Right renal cortex interstitium (tissue), 3 donors: Measurements from ENCODE around the gene JAM2. TPM values are rescaled to one million over a fixed set of nuclear protein-coding genes. Genes with fewer than 3 reads are reported as not detected.
"Not testable (repeated sequence)": the region's sequence is repeated elsewhere in the genome, so short reads cannot be mapped to it uniquely, and the experiment has no call there.

ENCODE experiments used
- DNase-seq, 3 donors: peaks; one replicate each; pipeline ENCODE4 v3.0.0-alpha.2; 2013; ENCODE audit warnings: low read depth in 3 of 3, low spot score in 2 of 3
- polyA plus RNA-seq, 3 donors: library from polyadenylated mRNA; unstranded; fragments of 120-200 nt; gene quantifications; one replicate each; pipeline ENCODE4 v1.2.1, GENCODE V29; 2013; ENCODE audit not compliant: insufficient read length in 3 of 3

The JAM2 gene
- polyA plus RNA-seq, 3 donors, result 10.2 to 11.2 (median 10.5) TPM

DNA sequence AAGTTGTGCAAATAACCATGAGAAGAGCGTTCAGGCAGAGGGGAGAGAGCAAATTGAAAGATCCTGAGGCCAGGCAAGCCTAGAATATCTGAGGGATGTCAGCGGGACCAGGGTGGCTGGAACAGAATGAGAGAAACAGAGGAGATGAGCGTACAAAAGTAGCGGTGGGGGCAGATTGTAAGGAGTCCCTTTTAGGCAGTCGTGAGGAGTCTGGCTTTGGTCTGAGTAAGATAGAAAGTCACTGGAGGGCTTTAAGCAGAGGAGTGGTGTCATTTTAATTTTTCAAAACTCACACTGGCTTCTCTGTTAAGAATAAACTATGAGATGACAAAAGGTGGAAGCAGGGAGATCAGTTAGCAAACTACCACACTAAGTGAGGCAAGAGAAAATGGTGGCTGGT, 71.5 kb downstream of the JAM2 start:
- DNase-seq, result no peak

DNA sequence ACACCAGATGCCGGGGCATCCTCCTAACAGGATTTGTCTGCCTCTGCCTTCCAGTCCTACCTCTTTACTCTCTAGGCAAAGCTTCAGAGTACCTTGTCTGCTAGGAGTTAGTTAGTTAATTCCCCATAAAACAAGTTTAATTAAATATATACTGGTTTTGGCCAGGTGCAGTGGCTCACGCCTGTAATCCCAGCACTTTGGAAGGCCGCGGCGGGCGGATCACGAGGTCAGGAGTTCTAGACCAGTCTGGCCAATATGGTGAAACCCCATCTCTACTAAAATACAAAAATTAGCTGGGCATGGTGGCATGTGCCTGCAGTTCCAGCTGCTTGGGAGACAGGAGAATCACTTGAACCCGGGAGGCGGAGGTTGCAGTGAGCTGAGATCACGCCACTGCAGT, 75.0 kb downstream of the JAM2 start:
- not testable (repeated sequence) for DNase-seq

DNA sequence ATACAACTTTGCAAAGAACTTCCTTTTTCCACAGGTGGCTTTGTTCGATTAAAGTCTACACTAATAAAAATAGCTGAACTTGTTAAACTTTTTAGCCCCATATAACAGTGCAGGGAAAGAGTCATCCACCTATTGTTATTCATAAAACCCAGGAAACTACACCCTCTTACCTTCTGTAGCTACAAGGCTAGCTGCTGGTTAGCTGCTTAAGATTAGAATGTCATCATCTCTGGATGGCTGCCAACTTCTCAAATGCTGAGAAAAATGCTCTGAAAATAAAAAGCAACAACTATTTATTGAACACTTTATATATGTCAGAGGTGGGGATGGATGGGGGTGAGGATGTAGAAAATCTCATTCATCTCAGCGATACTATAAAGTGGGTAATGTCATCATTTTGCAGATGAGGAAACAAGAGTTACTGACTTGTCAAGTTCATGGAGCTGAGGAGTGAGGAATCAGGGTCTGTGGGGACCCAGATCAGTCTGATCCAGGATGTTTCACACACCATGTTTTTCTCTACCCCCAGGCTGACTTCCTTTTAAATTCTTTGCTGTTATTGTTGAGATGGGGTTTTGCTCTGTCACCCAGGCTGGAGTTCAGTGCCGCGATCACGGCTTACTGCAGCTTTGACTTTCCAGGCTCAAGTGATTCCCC, 78.6 kb downstream of the JAM2 start:
- DNase-seq, result no peak

DNA sequence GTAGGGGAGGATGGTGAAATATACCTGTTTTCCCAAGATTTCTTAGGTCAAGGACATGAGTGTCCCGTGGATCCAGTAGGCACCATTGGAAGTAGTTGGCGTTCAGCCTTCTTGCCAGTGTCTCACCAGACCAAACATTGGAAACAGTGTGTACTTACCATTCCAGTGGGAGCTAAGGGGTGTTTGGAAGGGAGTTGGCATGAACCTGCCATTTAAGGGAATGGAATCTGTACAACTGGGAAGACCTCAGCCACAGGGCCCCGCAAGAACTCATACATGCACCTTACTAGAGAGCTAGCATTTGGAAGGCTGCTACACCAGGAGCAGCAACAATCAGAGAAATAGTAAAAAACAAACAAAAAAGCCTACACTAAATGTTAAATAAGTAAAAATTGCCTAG, 82.9 kb downstream of the JAM2 start:
- no peak for DNase-seq

DNA sequence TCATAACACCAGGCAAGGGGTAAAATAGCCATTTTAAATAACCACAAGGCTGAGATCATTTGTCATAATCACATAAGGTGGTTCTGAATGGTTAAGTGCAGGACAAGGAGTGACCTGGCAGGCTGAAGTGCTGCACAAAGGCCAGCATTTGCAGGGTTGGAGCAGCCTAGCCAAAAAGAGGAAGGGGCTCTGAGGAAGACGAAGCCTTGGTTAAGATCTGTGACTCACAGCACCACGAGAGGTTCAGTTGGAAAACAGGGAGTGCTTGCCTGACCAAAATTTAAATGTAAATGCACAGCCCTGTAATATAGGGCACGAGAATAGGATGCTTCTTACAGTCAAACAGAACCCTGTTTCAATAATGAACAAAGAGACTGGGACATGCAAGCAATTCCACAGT, 83.6 kb downstream of the JAM2 start:
- DNase-seq, result no peak

DNA sequence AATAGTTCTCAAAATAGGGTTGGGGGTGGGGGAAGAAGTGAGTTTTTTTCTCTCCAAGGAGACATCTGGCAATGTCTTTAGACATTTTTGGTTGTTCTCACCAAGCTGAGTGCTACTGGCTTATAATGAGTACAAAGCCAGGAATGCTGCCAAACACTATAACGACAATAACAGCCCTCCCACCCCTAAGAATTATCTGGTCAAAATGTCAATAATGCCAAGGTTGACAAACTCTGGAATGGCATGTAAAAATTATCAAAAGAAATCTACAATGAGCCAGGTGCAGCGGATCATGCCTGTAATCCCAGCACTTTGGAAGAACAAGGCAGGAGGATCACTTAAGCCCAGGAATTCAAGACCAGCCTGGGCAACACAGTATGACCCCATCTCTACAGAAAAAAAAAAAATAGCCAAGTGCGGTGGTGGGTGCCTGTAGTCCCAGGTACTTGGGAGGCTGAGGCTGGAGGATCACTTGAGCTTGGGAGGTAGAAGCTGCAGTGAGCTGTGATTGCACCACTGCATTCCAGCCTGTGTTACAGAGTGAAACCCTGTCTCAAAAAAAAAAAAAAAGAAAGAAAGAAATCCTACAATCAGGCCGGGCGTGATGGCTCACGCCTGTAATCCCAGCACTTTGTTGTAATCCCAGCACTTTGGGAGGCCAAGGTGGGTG, 93.2 kb downstream of the JAM2 start:
- no peak for DNase-seq

DNA sequence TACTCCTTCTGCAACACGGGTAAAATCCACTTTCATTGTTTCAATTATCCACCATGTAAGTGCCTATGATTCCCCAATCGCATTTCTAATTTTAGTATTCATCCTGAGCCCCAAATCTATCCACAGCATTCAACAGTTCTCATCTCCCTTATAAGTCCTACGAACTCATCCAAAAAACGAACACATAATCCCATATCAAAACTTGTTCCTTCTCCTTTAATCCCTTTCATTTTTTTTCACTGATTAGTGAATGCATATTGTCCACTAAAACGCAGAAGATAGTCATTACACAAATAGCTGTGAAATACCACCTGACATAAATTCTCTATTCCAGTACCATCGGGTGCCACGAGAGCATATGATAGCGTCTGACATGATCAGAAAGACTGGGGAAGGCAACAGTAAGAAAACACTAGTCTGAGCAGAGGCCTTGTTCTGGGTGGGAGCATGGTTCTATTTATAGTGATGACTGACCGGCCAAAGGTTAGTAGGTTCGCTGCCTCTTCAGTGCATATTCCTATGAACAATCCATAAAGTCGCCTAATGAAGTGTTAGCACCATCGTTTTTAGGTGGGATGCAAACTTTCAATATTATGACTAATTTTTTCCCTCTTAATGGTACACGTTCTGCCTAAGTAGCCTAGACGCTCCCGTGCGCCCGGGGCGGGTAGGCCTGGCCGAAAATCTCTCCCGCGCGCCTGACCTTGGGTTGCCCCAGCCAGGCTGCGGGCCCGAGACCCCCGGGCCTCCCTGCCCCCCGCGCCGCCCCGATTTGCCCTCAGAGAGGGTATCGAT, 95.0 kb downstream of the JAM2 start:
- peak; percentile 2 to 12 (median 4) for DNase-seq

DNA sequence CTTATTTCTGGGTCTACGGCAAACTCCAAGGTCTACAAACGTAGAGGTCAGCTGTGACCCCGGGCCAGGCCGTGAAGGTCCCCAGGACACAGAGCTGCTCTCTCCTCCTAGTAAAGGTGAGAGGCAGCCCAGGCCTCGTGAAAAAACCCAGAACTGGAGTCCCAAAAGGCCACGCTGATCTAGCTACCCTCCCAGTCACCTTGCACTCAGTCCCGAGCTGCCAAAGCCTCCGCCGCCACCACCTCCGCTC, 95.5 kb downstream of the JAM2 start:
- DNase-seq, result no peak

DNA sequence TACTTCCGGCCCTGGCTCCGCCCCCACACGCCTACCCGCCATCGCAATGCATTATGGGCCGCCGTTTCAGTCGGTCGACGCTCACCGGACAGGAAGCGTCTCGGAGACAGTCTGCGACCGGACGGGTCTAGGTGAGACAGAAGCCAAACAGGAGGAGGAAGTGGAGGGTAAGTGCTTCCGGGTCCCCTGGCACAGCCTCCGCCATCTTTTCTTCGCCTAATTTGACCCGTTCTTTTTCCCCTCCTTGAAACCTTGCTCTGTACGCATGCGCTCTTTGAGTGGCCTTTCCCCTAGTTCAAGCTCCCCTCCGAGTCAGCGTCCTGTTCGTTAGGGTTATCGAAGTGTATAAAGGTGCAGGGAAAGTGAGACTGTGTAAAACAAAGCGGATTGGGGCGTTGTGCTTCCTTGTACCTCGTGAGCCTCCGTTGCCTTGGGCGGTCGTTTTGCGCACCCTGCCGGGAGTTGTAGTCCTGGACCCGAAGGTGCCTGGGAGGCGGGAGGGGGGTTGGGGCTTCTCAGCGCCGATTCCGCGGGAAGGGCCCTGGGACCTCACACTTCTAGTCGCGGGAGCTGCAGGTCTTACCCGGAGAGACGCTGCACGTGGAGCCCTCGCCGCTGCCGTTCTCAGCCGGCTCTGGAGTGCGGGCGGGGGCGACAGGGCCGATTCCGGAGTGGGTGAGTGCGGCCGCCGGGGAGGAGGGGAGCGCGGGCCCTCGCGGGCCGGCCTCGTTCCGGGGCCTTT, 96.0 kb downstream of the JAM2 start, which contains the start of the genes ATP5PF and GABPA:
Gene ATP5PF (minus strand): TSS at position 1 of the 742 bp plus-strand sequence. CDS start 5,110 bp downstream, outside the sequence.
Gene GABPA (plus strand): TSS at position 69 of the 742 bp plus-strand sequence. CDS start 6,627 bp downstream, outside the sequence.
- DNase-seq, result peak; percentile 96 to 98 (median 97)

DNA sequence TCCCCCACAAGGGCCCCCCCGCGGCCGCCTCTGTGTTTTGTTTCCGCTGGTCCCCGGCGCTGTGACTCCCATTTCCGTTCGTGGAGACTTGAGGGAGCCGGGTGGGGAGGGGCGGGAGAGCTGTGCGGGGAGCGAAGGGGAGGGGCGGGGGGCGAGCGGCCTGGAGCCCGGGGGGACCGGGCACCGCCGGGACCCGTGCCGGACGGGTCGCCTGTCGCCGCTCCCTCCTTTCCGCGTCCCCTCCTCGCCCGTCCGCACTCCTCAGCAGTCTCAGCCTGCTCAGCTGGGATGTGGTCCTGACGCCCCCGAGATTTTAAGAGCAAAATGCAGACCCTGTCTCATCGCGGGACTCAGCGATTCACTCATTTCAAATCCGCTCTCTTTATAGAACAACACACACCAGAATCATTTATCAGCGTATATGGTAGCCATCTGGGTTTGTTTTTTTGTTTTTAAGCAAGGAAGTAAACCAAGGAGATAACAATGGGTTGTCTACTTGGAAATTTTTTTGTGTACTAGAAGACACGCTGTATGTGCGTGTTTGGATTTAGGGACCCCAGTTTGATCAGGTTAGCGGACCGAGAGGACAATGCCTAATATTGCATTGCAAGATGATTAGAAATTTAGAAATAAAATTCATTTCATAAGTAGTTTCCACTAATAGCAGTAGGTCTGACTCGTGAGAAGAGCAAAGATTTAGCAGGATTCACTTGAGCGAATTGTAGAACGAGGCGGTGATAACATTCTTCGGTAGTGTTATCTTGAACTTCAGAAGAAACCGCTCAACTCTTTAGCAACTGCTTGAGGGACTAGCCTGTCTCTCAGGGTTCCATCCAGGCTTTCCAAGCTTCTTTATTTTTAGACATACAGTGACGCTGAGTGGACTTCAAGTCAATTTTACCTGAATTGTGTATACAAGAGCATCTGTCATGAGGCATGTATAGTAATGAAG, 96.9 kb downstream of the JAM2 start:
- DNase-seq, result peak; percentile 29 to 81 (median 66)

DNA sequence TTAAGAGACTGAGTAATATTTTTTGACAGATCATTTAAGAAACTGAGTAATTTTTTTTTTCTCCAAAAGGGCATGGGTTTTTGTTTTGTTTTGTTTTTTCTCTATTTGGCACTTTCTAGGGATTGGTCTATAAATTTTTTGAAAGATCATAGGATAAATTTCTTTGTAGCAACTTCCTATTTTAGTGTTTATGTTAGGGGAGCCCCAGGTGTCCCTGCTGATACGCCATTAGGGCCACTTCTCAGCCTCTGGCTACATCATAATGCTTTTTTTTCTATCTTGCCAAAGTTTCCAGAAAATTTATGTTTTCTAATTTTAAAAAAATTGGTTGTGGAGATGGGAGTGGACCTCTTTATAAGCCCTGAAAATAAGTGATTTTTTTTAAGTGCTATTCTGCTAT, 98.4 kb downstream of the JAM2 start:
- no peak for DNase-seq

DNA sequence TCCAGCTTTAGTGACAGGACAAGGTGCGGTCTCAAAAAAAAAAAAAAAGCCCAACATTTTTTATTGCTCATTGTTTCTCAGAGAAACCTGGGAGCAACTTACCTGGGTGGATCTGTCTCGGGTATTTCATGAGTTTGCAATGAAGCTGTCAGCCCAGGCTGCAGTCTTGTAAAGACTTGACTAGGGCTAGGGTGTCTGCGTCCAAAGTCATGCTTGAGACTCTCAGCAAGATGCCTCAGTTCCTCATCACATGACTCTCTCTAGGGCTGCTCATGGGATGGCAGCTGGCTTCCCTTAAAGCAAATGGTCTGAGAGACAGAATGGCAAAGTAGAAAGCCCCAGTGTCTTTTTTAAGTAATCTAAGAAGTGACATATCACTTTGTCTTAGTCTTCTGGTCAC, 103.8 kb downstream of the JAM2 start:
- no peak for DNase-seq

DNA sequence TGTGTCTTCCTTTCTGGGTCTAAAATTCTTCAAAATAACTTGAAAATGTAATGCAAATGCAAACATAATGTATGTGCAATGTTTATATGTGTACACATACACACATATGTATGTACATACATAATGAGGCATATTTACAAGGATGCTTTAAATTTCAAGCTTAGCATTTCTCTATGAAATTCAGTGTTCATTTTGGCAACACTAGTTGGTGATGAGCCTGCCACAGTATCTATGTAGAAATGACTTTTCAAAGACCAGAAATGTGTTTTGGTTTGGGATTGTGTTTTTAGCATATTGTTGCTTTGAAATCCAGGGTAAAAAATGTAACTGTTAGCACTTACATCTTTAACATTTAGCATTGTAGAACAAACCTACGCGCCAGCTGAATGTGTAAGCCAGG, 105.8 kb downstream of the JAM2 start:
- DNase-seq, result no peak

DNA sequence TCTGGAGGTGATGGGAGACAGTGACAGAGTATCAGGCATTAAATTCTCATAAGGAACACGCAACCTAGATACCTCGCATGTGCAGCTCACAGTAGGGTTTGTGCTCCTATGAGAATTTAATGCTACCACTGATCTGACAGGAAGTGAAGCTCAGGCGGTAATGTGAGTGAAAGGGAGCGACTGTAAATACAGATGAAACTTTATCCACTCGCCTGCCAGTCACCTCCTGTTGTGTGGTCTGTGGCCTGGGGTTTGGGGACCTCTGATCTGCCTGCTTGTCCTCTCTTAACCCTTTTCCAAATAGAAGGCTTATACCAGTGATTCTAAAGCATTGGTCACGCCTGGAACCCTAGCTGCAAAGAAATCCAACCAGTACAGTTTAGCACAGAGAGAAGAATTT, 111.0 kb downstream of the JAM2 start:
- no peak for DNase-seq

DNA sequence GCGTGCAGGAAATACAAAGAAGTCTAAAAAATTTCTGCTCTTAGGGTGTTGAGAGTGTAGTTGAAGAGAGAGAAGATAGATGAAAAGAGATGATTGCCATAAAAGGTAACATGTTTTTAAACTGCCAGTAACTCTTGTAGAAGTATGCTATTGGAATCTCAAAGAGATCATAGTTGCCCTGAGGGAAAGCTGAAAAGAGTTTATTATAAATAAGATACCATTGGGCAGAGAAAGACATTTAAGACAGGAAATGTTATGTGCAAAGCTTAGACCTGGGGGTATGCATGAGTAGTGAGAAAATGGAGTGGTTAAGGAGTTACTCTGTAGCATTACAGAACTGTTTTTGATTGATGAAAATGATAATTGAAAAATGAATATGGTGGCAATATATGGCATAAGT, 113.4 kb downstream of the JAM2 start:
- no peak for DNase-seq

DNA sequence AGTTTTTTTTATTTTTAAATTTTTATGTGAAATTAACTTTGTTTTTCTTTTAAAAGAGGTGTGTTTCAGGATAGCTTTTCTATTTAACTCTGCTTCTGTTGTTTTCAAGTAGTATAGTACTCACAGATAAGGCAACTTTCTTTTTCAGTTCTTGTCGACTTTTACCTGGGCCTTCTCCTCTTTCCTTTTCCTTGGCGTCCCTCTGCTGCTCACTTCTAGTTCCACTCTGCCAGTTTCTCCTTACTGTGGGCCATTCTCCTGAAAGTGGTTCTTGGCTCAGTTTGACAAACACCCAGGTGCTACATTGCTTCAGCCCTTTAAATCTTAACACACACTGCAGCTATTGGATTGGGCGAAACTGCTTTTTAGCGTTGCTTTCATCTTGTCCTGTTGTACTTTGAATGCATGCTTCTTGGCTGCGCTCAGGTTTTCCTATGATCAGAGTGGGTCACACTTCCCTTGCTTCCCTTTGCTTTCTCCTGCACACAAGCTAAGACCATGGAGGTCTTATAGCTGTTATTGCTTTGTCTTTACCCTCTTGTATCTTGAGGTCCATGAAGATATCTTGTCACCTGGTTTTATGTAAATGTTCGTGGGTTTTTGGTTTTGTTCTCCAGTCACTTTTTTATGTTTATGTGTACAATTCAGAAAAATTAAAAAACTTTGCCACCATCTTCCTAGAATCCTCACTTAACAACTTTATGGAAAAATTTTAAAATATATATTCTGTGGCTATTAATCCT, 117.3 kb downstream of the JAM2 start:
- no peak for DNase-seq

DNA sequence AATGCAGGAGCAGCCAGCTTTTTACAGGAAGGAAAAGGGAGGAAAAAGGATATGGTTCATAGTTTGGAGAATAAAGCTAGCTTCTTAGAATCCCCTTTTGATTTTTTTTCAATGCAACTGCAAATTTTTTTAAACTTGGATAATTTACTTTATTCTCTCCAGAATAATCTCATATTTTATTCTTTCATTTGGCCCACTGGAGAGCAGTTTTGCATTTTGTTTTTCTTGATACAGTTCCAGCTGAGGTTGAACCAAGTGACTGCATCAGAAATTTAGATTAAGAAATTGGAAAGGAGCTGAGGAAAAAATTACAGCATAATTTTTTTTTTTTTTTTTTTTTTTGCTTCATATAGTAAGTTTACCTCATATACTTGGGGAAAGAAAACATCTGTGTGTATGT, 118.5 kb downstream of the JAM2 start:
- no peak for DNase-seq

DNA sequence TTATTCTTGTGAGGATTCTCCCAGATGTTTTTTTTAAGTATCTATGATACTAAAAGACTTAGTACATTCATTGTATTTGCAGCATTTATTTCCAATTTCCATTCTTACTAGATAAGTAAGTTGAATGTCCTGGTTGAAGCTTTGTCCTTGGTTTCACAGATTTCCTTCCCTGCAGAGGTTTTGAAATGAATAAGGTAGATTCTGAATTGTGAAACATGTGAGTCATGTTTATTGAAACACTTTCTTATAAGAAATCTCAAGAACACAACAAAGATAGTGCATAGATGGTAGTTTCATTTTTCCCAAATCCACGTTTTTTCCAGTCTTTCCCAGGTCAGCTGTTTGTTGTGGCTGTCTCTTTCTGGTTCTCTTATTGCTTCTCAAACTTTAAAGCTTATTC, 120.5 kb downstream of the JAM2 start:
- no peak for DNase-seq

DNA sequence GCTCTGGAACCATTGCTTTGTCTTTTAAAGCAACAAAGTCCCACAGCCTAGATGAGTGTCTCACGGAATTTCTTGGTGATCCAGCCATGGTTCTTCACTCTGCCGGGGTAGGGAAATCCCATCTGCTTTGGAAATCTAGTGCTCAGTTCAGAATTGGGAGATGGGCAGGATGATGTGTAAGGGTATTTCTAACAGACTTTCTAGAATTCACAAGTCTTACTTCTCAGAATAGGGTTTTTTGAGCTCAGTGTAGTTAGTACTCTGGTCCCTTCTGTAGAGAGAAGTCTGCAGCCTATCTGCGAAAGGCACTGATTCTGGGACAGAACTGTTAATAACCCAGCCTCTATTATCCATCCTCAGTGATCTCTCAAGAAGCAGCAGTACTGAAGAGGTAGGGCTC, 121.0 kb downstream of the JAM2 start:
- no peak for DNase-seq
